Activated CD8-positive, alpha-beta memory T cell treated with anti-CD3 and anti-CD28 coated beads, Interleukin-2, amount 10 ng/mL, durations not matched to agents 7 days and 5 days (primary cell): ENCODE data around the gene MAPK4. TPM values are rescaled to one million over a fixed set of nuclear protein-coding genes. Genes with fewer than 3 reads are reported as not detected.

Experiments used
- ATAC-seq: fragments of 150-1000 bp; cut with Tn5 transposase; one replicate; pipeline ENCODE4 v1.10.0; 2021; ENCODE audit warnings: moderate library complexity
- CTCF ChIA-PET: fragments of 350-600 bp; sonication (Branson Sonifier 250); formaldehyde crosslinking; loops from one replicate; lab custom pipeline; 2021; ENCODE audit warnings: antibody characterized with exemption; lab: Charles Lee
- DNase-seq: peaks from one replicate; pipeline ENCODE4 v3.0.0-alpha.2; 2020
- H3K27ac Mint-ChIP-seq: one replicate; pipeline ENCODE4 v1.8.0; 2021; ENCODE audit warnings: mild to moderate bottlenecking, mixed read lengths
- H3K27me3 Mint-ChIP-seq: one replicate; pipeline ENCODE4 v1.8.0; 2021; ENCODE audit warnings: mixed read lengths
- H3K36me3 Mint-ChIP-seq: one replicate; pipeline ENCODE4 v1.8.0; 2021; ENCODE audit warnings: mild to moderate bottlenecking, mixed read lengths
- H3K4me1 Mint-ChIP-seq: one replicate; pipeline ENCODE4 v1.8.0; 2021; ENCODE audit warnings: mixed read lengths
- H3K4me3 Mint-ChIP-seq: one replicate; pipeline ENCODE4 v1.8.0; 2021; ENCODE audit warnings: mild to moderate bottlenecking, moderate library complexity, mixed read lengths
- H3K9me3 Mint-ChIP-seq: one replicate; pipeline ENCODE4 v1.8.0; 2022; ENCODE audit warnings: low read depth, mixed read lengths
- total RNA-seq, 2 experiments: library from RNA; stranded (reverse); gene quantifications; one replicate each; pipeline ENCODE4 v1.2.3, GENCODE V29; 2021

The MAPK4 gene
- total RNA-seq, 2 experiments from 2014 or later = not detected

GRCh38 chr18:50622320-50622719 lies 62.4 kb downstream of the MAPK4 start:
- no peaks in the 10 kb centered on the region for H3K4me1 Mint-ChIP-seq
- CTCF ChIA-PET = no interaction called here
- H3K4me3 Mint-ChIP-seq = no peak overlapping the region
- ATAC-seq (no peak), DNase-seq (no peak)
- H3K27me3 Mint-ChIP-seq = peaks cover 9% of the 10 kb centered on the region
- no peaks in the 10 kb centered on the region for H3K36me3 Mint-ChIP-seq
- no peaks in the 10 kb centered on the region for H3K9me3 Mint-ChIP-seq
- H3K27ac Mint-ChIP-seq = no peak overlapping the region

- CTCF ChIA-PET = no interaction called here
- H3K27me3 Mint-ChIP-seq = peaks cover 8% of the 10 kb centered on the region
Observed at GRCh38 chr18:50622865-50623393, 63.0 kb downstream of the MAPK4 start.

GRCh38 chr18:50623694-50624352 lies 63.9 kb downstream of the MAPK4 start:
- no peaks in the 10 kb centered on the region for H3K36me3 Mint-ChIP-seq
- DNase-seq = no peak
- H3K27ac Mint-ChIP-seq = no peak overlapping the region
- H3K4me3 Mint-ChIP-seq = no peak overlapping the region
- peaks cover 7% of the 10 kb centered on the region for H3K27me3 Mint-ChIP-seq
- no peaks in the 10 kb centered on the region for H3K4me1 Mint-ChIP-seq
- CTCF ChIA-PET = no interaction called here
- no peak for ATAC-seq
- no peaks in the 10 kb centered on the region for H3K9me3 Mint-ChIP-seq

More at GRCh38 chr18:50622865-50623393, 63.0 kb downstream of the MAPK4 start:
- H3K36me3 Mint-ChIP-seq = no peaks in the 10 kb centered on the region
- H3K4me3 Mint-ChIP-seq = no peak overlapping the region
- H3K9me3 Mint-ChIP-seq = no peaks in the 10 kb centered on the region
- no peak overlapping the region for H3K27ac Mint-ChIP-seq
- no peak for ATAC-seq
- no peak for DNase-seq
- H3K4me1 Mint-ChIP-seq = no peaks in the 10 kb centered on the region

- H3K27me3 Mint-ChIP-seq = peaks cover 7% of the 10 kb centered on the region
- DNase-seq = no peak
- CTCF ChIA-PET = no interaction called here
Observed at GRCh38 chr18:50624981-50625380, 65.1 kb downstream of the MAPK4 start.

GRCh38 chr18:50626317-50626716 lies 66.4 kb downstream of the MAPK4 start:
- CTCF ChIA-PET = no interaction called here
- ATAC-seq = no peak

More at GRCh38 chr18:50624981-50625380, 65.1 kb downstream of the MAPK4 start:
- no peak for ATAC-seq
- Mint-ChIP-seq H3K9me3 (no peaks in the 10 kb centered on the region), H3K27ac (no peak overlapping the region), H3K36me3 (no peaks in the 10 kb centered on the region), H3K4me3 (no peak overlapping the region), H3K4me1 (no peaks in the 10 kb centered on the region)

GRCh38 chr18:50627594-50628532 lies 68.0 kb downstream of the MAPK4 start:
- no peaks in the 10 kb centered on the region for H3K9me3 Mint-ChIP-seq
- H3K36me3 Mint-ChIP-seq = no peaks in the 10 kb centered on the region
- no peak overlapping the region for H3K4me3 Mint-ChIP-seq
- CTCF ChIA-PET = no interaction called here
- peaks cover 7% of the 10 kb centered on the region for H3K27me3 Mint-ChIP-seq
- no peak for ATAC-seq
- no peak overlapping the region for H3K27ac Mint-ChIP-seq
- no peaks in the 10 kb centered on the region for H3K4me1 Mint-ChIP-seq
- DNase-seq = no peak

More at GRCh38 chr18:50626317-50626716, 66.4 kb downstream of the MAPK4 start:
- DNase-seq = no peak
- Mint-ChIP-seq H3K27ac (no peak overlapping the region), H3K4me1 (no peaks in the 10 kb centered on the region), H3K27me3 (peaks cover 7% of the 10 kb centered on the region), H3K36me3 (no peaks in the 10 kb centered on the region), H3K9me3 (no peaks in the 10 kb centered on the region), H3K4me3 (no peak overlapping the region)

- H3K4me3 Mint-ChIP-seq = no peak overlapping the region
- no peaks in the 10 kb centered on the region for H3K4me1 Mint-ChIP-seq
- CTCF ChIA-PET = no interaction called here
- H3K36me3 Mint-ChIP-seq = no peaks in the 10 kb centered on the region
- H3K9me3 Mint-ChIP-seq = no peaks in the 10 kb centered on the region
- no peak for ATAC-seq
- DNase-seq = no peak
- peaks cover 4% of the 10 kb centered on the region for H3K27me3 Mint-ChIP-seq
- H3K27ac Mint-ChIP-seq = no peak overlapping the region
Observed at GRCh38 chr18:50628533-50628905, 68.6 kb downstream of the MAPK4 start.

GRCh38 chr18:50629148-50629631 lies 69.3 kb downstream of the MAPK4 start:
- no peak for ATAC-seq

GRCh38 chr18:50630895-50631294 lies 71.0 kb downstream of the MAPK4 start:
- H3K36me3 Mint-ChIP-seq = no peaks in the 10 kb centered on the region
- H3K4me1 Mint-ChIP-seq = no peaks in the 10 kb centered on the region
- no peaks in the 10 kb centered on the region for H3K27me3 Mint-ChIP-seq
- no peak overlapping the region for H3K4me3 Mint-ChIP-seq
- DNase-seq = no peak
- CTCF ChIA-PET = no interaction called here
- ATAC-seq = no peak
- H3K27ac Mint-ChIP-seq = no peak overlapping the region
- H3K9me3 Mint-ChIP-seq = no peaks in the 10 kb centered on the region

More at GRCh38 chr18:50629148-50629631, 69.3 kb downstream of the MAPK4 start:
- no peaks in the 10 kb centered on the region for H3K27me3 Mint-ChIP-seq
- no peak for DNase-seq
- no peaks in the 10 kb centered on the region for H3K4me1 Mint-ChIP-seq
- no peaks in the 10 kb centered on the region for H3K9me3 Mint-ChIP-seq
- H3K36me3 Mint-ChIP-seq = no peaks in the 10 kb centered on the region
- CTCF ChIA-PET = no interaction called here
- H3K27ac Mint-ChIP-seq = no peak overlapping the region
- no peak overlapping the region for H3K4me3 Mint-ChIP-seq

- Mint-ChIP-seq H3K9me3 (no peaks in the 10 kb centered on the region), H3K27me3 (no peaks in the 10 kb centered on the region), H3K4me1 (no peaks in the 10 kb centered on the region), H3K36me3 (no peaks in the 10 kb centered on the region), H3K4me3 (no peak overlapping the region), H3K27ac (no peak overlapping the region)
- ATAC-seq (no peak), DNase-seq (no peak)
- CTCF ChIA-PET = no interaction called here
Observed at GRCh38 chr18:50632895-50633515, 73.1 kb downstream of the MAPK4 start.

- no peak overlapping the region for H3K4me3 Mint-ChIP-seq
- no peaks in the 10 kb centered on the region for H3K4me1 Mint-ChIP-seq
- no peaks in the 10 kb centered on the region for H3K36me3 Mint-ChIP-seq
- H3K9me3 Mint-ChIP-seq = no peaks in the 10 kb centered on the region
- H3K27ac Mint-ChIP-seq = no peak overlapping the region
- CTCF ChIA-PET = no interaction called here
- H3K27me3 Mint-ChIP-seq = no peaks in the 10 kb centered on the region
- ATAC-seq = no peak
- no peak for DNase-seq
Observed at GRCh38 chr18:50633992-50634391, 74.1 kb downstream of the MAPK4 start.

GRCh38 chr18:50636366-50637057 lies 76.6 kb downstream of the MAPK4 start:
- CTCF ChIA-PET = no interaction called here
- Mint-ChIP-seq H3K4me3 (no peak overlapping the region), H3K36me3 (no peaks in the 10 kb centered on the region), H3K4me1 (no peaks in the 10 kb centered on the region), H3K27ac (no peak overlapping the region), H3K27me3 (no peaks in the 10 kb centered on the region), H3K9me3 (no peaks in the 10 kb centered on the region)
- no peak for DNase-seq
- ATAC-seq = no peak
